ENCODE results near the gene FBRS.

- TF ChIP-seq CTCF (conservative IDR thresholded peaks at IDR 0.05; ENCODE audit: low read length) = no peak; the same call in 1 of the 2 replicates
- no peak for TF ChIP-seq EZH2phosphoT487 (IDR thresholded peaks at IDR 0.05; ENCODE audit: borderline replicate concordance, low read depth, low read length)
Measured at GRCh38 chr16:30609926-30610839, 48.0 kb upstream of the FBRS start, which contains the start of gene ZNF689.
